GM21619 (cell line): ENCODE data around the gene SLC27A6.
"Not testable (repeated sequence)": the region's sequence is repeated elsewhere in the genome, so short reads cannot be mapped to it uniquely, and the experiment has no call there.

Source experiments
- ATAC-seq: cut with Tn5 transposase; IDR thresholded peaks from one replicate; pipeline ENCODE4 v1.9.1; 2021; ENCODE audit not compliant: unreplicated experiment

SLC27A6 gene

GRCh38 chr5:128965011-128965637, at the start of gene SLC27A6:
Gene SLC27A6 (plus strand): TSS chr5:128965488. CDS start chr5:128966138, 650 bp downstream.
- no peak for ATAC-seq

- no peak for ATAC-seq
Observed at GRCh38 chr5:128919542-128919941, 45.7 kb upstream of the SLC27A6 start.

- ATAC-seq: no peak
Observed at GRCh38 chr5:128920345-128921215, 44.7 kb upstream of the SLC27A6 start.

- ATAC-seq: no peak
Observed at GRCh38 chr5:128924299-128924698, 41.0 kb upstream of the SLC27A6 start.

GRCh38 chr5:128925973-128926372, 39.3 kb upstream of the SLC27A6 start:
- no peak for ATAC-seq

- ATAC-seq: no peak
Observed at GRCh38 chr5:128927644-128928043, 37.6 kb upstream of the SLC27A6 start.

- not testable (repeated sequence) for ATAC-seq
Observed at GRCh38 chr5:128932232-128932631, 33.1 kb upstream of the SLC27A6 start.

- not testable (repeated sequence) for ATAC-seq
Observed at GRCh38 chr5:128943100-128943499, 22.2 kb upstream of the SLC27A6 start.

GRCh38 chr5:128949847-128950546, 15.3 kb upstream of the SLC27A6 start:
- ATAC-seq: no peak

GRCh38 chr5:128951301-128951700, 14.0 kb upstream of the SLC27A6 start:
- not testable (repeated sequence) for ATAC-seq

GRCh38 chr5:128956164-128956563, 9.1 kb upstream of the SLC27A6 start:
- no peak for ATAC-seq

GRCh38 chr5:128962211-128962610, 3.1 kb upstream of the SLC27A6 start:
- no peak for ATAC-seq

- ATAC-seq: no peak
Observed at GRCh38 chr5:128965638-128966302, 482 bp downstream of the SLC27A6 start.

GRCh38 chr5:128966375-128966774, 1.1 kb downstream of the SLC27A6 start:
- ATAC-seq: no peak

- ATAC-seq: no peak
Observed at GRCh38 chr5:128966846-128967245, 1.6 kb downstream of the SLC27A6 start.

GRCh38 chr5:128973244-128973643, 8.0 kb downstream of the SLC27A6 start:
- no peak for ATAC-seq

- no peak for ATAC-seq
Observed at GRCh38 chr5:128974567-128974966, 9.3 kb downstream of the SLC27A6 start.

GRCh38 chr5:128979761-128980160, 14.5 kb downstream of the SLC27A6 start:
- ATAC-seq: no peak

- ATAC-seq: no peak
Observed at GRCh38 chr5:128980917-128981316, 15.6 kb downstream of the SLC27A6 start.

GRCh38 chr5:128984480-128984879, 19.2 kb downstream of the SLC27A6 start:
- ATAC-seq: no peak

- ATAC-seq: no peak
Observed at GRCh38 chr5:128988476-128988875, 23.2 kb downstream of the SLC27A6 start.
